Measurements from ENCODE around the gene IRX4.

IRX4 gene

GRCh38 chr5:1889321-1890065 is 6.8 kb upstream of the IRX4 start:
- no peak for FAIRE-seq

GRCh38 chr5:1888541-1889251 is 6.0 kb upstream of the IRX4 start:
- FAIRE-seq: no peak

GRCh38 chr5:1887588-1888360 is 5.0 kb upstream of the IRX4 start:
- no peak for FAIRE-seq

- FAIRE-seq: no peak
Observed at GRCh38 chr5:1886846-1887587, 4.3 kb upstream of the IRX4 start.

GRCh38 chr5:1885868-1886845 is 3.4 kb upstream of the IRX4 start:
- no peak for FAIRE-seq

GRCh38 chr5:1885404-1885755 is 2.7 kb upstream of the IRX4 start:
- no peak for FAIRE-seq

GRCh38 chr5:1884678-1885403 is 2.1 kb upstream of the IRX4 start:
- no peak for FAIRE-seq

GRCh38 chr5:1883925-1884677 is 1.4 kb upstream of the IRX4 start:
- FAIRE-seq: no peak

GRCh38 chr5:1883120-1883924 is 597 bp upstream of the IRX4 start:
- no peak for FAIRE-seq

- no peak for FAIRE-seq
Observed at GRCh38 chr5:1881731-1882336, 891 bp downstream of the IRX4 start.

GRCh38 chr5:1881098-1881572 is 1.6 kb downstream of the IRX4 start:
- no peak for FAIRE-seq

- no peak for FAIRE-seq
Observed at GRCh38 chr5:1880377-1881025, 2.2 kb downstream of the IRX4 start.

- no peak for FAIRE-seq
Observed at GRCh38 chr5:1879292-1880263, 3.1 kb downstream of the IRX4 start.

GRCh38 chr5:1878050-1878849 is 4.5 kb downstream of the IRX4 start:
- no peak for FAIRE-seq

- no peak for FAIRE-seq
Observed at GRCh38 chr5:1877103-1878049, 5.3 kb downstream of the IRX4 start.

All from G401.6 (cell line).